ENCODE data around the gene PTPN23.

DNA sequence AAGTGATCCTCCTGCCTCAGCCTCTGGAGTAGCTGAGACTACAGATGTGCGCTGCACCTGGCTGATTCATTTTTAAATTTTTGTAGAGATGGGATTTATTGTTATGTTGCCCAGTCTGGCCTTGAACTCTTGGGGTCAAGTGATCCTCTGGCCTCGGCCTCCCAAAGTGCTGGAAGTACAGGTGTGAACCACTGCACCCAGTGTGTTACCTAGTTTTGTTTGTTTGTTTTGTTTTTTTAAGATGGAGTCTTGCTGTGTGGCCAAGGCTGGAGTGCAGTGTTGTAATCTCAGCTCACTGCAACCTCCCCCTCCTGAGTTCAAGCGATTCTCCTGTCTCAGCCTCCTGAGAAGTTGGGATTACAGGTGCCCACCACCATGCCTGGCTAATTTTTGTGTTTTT lies 12.1 kb downstream of the PTPN23 start:
- TF ChIP-seq POLR2AphosphoS5 (IDR thresholded peaks at IDR 0.05), result no peak
- TF ChIP-seq, protein P1, sequence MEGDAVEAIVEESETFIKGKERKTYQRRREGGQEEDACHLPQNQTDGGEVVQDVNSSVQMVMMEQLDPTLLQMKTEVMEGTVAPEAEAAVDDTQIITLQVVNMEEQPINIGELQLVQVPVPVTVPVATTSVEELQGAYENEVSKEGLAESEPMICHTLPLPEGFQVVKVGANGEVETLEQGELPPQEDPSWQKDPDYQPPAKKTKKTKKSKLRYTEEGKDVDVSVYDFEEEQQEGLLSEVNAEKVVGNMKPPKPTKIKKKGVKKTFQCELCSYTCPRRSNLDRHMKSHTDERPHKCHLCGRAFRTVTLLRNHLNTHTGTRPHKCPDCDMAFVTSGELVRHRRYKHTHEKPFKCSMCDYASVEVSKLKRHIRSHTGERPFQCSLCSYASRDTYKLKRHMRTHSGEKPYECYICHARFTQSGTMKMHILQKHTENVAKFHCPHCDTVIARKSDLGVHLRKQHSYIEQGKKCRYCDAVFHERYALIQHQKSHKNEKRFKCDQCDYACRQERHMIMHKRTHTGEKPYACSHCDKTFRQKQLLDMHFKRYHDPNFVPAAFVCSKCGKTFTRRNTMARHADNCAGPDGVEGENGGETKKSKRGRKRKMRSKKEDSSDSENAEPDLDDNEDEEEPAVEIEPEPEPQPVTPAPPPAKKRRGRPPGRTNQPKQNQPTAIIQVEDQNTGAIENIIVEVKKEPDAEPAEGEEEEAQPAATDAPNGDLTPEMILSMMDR (IDR thresholded peaks at IDR 0.05), result no peak
